Erythroblast (primary cell): ENCODE measurements around the gene ZNF207.

Experiments used
- GATA1 ChIP-seq: IDR thresholded peaks from 2 replicates; pipeline ENCODE4 v1.6.1; 2011; ENCODE audit warnings: low read depth, mild to moderate bottlenecking, control low read depth, low read length, moderate library complexity
- POLR2A ChIP-seq: IDR thresholded peaks from 2 replicates; pipeline ENCODE4 v1.6.1; 2011; ENCODE audit warnings: mild to moderate bottlenecking, low read length

GRCh38 chr17:32345951-32346600 lies 3.9 kb upstream of the ZNF207 start:
- no peak for TF ChIP-seq POLR2A
- TF ChIP-seq GATA1, result no peak
